Spleen (tissue), 11 donors: ENCODE measurements around the gene MYO10. TPM values are rescaled to one million over a fixed set of nuclear protein-coding genes. Genes with fewer than 3 reads are reported as not detected.

Experiments used
- DNase-seq: peaks from one replicate; pipeline ENCODE4 v3.0.0-alpha.2; 2020
- H3K27ac ChIP-seq, 8 donors: fragments of 200-600 bp; sonication (generic) in 7 of 8; 1 replicate in 4 of 8; 2 replicates in 4 of 8; pipeline versions ENCODE4 v1.5.0 to v1.8.0; 2016 to 2021; ENCODE audit warnings: inconsistent platforms in 4 of 8, mild to moderate bottlenecking in 4 of 8, moderate library complexity in 1 of 8
- H3K27me3 ChIP-seq, 7 donors: fragments of 200-600 bp; sonication (generic) in 6 of 7; replicated peaks in 1 of 7; 1 replicate in 4 of 7; 2 replicates in 3 of 7; pipeline versions ENCODE4 v1.5.0 to v1.8.0; 2016 to 2021; ENCODE audit warnings: inconsistent platforms in 3 of 7, mild to moderate bottlenecking in 1 of 7
- H3K36me3 ChIP-seq, 6 donors: fragments of 200-600 bp; sonication (generic) in 5 of 6; 1 replicate in 4 of 6; 2 replicates in 2 of 6; pipeline versions ENCODE4 v1.5.0 to v1.8.0; 2016 to 2021; ENCODE audit warnings: inconsistent platforms in 2 of 6
- H3K4me1 ChIP-seq, 6 donors: fragments of 200-600 bp; sonication (generic) in 5 of 6; 1 replicate in 3 of 6; 2 replicates in 3 of 6; pipeline versions ENCODE4 v1.5.0 to v1.8.0; 2016 to 2021; ENCODE audit warnings: inconsistent platforms in 3 of 6
- H3K4me3 ChIP-seq, 8 donors: fragments of 200-600 bp; sonication (generic) in 7 of 8; 1 replicate in 4 of 8; 2 replicates in 4 of 8; pipeline versions ENCODE4 v1.5.0 to v1.8.0; 2016 to 2021; ENCODE audit warnings: inconsistent platforms in 4 of 8, mild to moderate bottlenecking in 4 of 8, moderate library complexity in 2 of 8
- H3K9me3 ChIP-seq, 8 donors: fragments of 200-600 bp; sonication (generic) in 7 of 8; 1 replicate in 4 of 8; 2 replicates in 4 of 8; pipeline versions ENCODE4 v1.5.0 to v1.8.0; 2016 to 2021; ENCODE audit warnings: inconsistent platforms in 4 of 8
- CTCF ChIP-seq, 11 experiments: fragments of 200-600 bp in 7 of 11; fragments of 450-650 bp in 4 of 11; sonication (generic) in 4 of 11; IDR thresholded peaks in 8 of 11; conservative IDR thresholded peaks in 3 of 11; 1 replicate in 7 of 11; 2 replicates in 4 of 11; pipeline versions ENCODE4 v1.4.0 to v1.8.0; 2016 to 2021; ENCODE audit warnings: antibody characterized with exemption in 11 of 11, inconsistent platforms in 4 of 11, mild to moderate bottlenecking in 1 of 11
- POLR2A ChIP-seq, 3 donors: fragments of 450-650 bp; IDR thresholded peaks; one replicate each; pipeline ENCODE4 v1.5.1; 2017; ENCODE audit warnings: antibody characterized with exemption in 3 of 3, mild to moderate bottlenecking in 1 of 3
- POLR2AphosphoS5 ChIP-seq, 3 donors: sonication (generic); formaldehyde crosslinking; IDR thresholded peaks; one replicate each; pipeline ENCODE4 v1.5.1; 2017; ENCODE audit warnings: antibody characterized with exemption in 3 of 3
- WGBS, 5 donors: extraction: QIAGEN DNeasy Blood & Tissue Kit in 3 of 5; methylation state at CpG; one replicate each; pipeline versions ENCODE4 v1.1.5 to v1.1.7; 2013 to 2018; 5-methylcytosine and 5-hydroxymethylcytosine counted together
- intact Hi-C: fragments of 100-400 bp; cut with DNase I; formaldehyde crosslinking; loops from one replicate; pipeline ENCODE4 v1.15.0; 2023; ENCODE audit warnings: low total_unique reads
- polyA plus RNA-seq, 3 donors: library from polyadenylated mRNA; stranded (reverse); fragments of 200-250 nt; gene quantifications; one replicate each; pipeline ENCODE4 v1.2.1, GENCODE V29; 2013
- total RNA-seq, 7 donors: library from RNA; depleted of rRNA in 3 of 7; stranded (reverse); fragments of >200 nt in 3 of 7; fragmentation: NEBNext Ultra II Directional in 4 of 7; extraction: Animal tissue kit (Norgen Biotek cat#: 25700) in 4 of 7; gene quantifications; one replicate each; pipeline versions ENCODE4 v1.1.0 to v1.2.1, GENCODE V29; 2016 to 2021
- donor health status: healthy with polysubstance abuse.
- donor health status: DM: no; HTN: no; CAD: no; lungs with moderate emphysema.
- donor health status: DM: no; HTN: no; CAD: no.
- donor health status: Bipolar disorder and iron deficiency.
- donor health status: healthy.
- donor health status: DM: no; HTN: no; CAD: no.
- donor health status: DM: yes; HTN: yes; CAD: no.

MYO10 gene
- total and polyA plus RNA-seq, 10 donors, result 1.1 to 72.8 (median 32.7) TPM

- peak; percentile 77 for DNase-seq
- H3K4me1 ChIP-seq, result peaks cover 3 to 44% (median 19%) of the 10 kb centered on the region in 6 donors
- H3K4me3 ChIP-seq, result peak overlapping the region; percentile 58 to 80 (median 72)
- WGBS, 5 donors, result 14 to 25% (median 19%) methylated on average over 22 to 27 of the region's 27 CpGs
- TF ChIP-seq POLR2A (IDR thresholded peaks at IDR 0.05) (no peak), CTCF (IDR thresholded peaks at IDR 0.05 in 8 of 11, conservative IDR thresholded peaks at IDR 0.05 in 3 of 11) (no peak), POLR2AphosphoS5 (IDR thresholded peaks at IDR 0.05) (no peak)
- no peaks in the 10 kb centered on the region for H3K36me3 ChIP-seq
- no peaks in the 10 kb centered on the region for H3K9me3 ChIP-seq
- intact Hi-C loops, result no loop called here
- peak overlapping the region; percentile 7 to 87 (median 65) for H3K27ac ChIP-seq
- H3K27me3 ChIP-seq, result peaks cover 0 to 18% (median 0%) of the 10 kb centered on the region in 7 donors
Observed at GRCh38 chr5:16617274-16617968, 318.7 kb downstream of the MYO10 start.

- TF ChIP-seq POLR2AphosphoS5 (IDR thresholded peaks at IDR 0.05), result peak; percentile 18 to 63 (median 27)
- no peak for TF ChIP-seq CTCF (IDR thresholded peaks at IDR 0.05 in 8 of 11, conservative IDR thresholded peaks at IDR 0.05 in 3 of 11)
- no peak for TF ChIP-seq POLR2A (IDR thresholded peaks at IDR 0.05)
- Histone ChIP-seq H3K4me1 (peaks cover 3 to 44% (median 19%) of the 10 kb centered on the region in 6 donors), H3K27me3 (peaks cover 0 to 18% (median 0%) of the 10 kb centered on the region in 7 donors), H3K4me3 (peak within 1 kb of the TSS; percentile 58 to 80 (median 72)), H3K36me3 (no peaks in the 10 kb centered on the region), H3K9me3 (no peaks in the 10 kb centered on the region), H3K27ac (peak within 1 kb of the TSS; percentile 26 to 87 (median 65))
- peak; percentile 93 for DNase-seq
- 1 to 5% (median 1%) methylated on average over 15 to 86 of the region's 86 CpGs for WGBS, 5 donors
- intact Hi-C loops, result no loop called here
Observed at GRCh38 chr5:16616536-16617273, 319.4 kb downstream of the MYO10 start, which contains the start of gene RETREG1. Gene RETREG1 (minus strand): TSS chr5:16616997. CDS start chr5:16616971, 26 bp downstream.

GRCh38 chr5:16615741-16616535 lies 320.1 kb downstream of the MYO10 start:
- intact Hi-C loops, result no loop called here
- peaks cover 0 to 18% (median 0%) of the 10 kb centered on the region in 7 donors for H3K27me3 ChIP-seq
- peaks cover 3 to 44% (median 19%) of the 10 kb centered on the region in 6 donors for H3K4me1 ChIP-seq
- no peak for TF ChIP-seq POLR2AphosphoS5 (IDR thresholded peaks at IDR 0.05)
- TF ChIP-seq CTCF (IDR thresholded peaks at IDR 0.05 in 8 of 11, conservative IDR thresholded peaks at IDR 0.05 in 3 of 11), result no peak
- no peak for TF ChIP-seq POLR2A (IDR thresholded peaks at IDR 0.05)
- H3K9me3 ChIP-seq, result no peaks in the 10 kb centered on the region
- peak; percentile 75 for DNase-seq
- H3K36me3 ChIP-seq, result no peaks in the 10 kb centered on the region
- WGBS, 5 donors, result 21 to 40% (median 22%) methylated on average over 19 to 31 of the region's 31 CpGs
- peak overlapping the region in 6 of 8 donors; percentile 47 to 87 (median 74) for H3K27ac ChIP-seq
- H3K4me3 ChIP-seq, result peak overlapping the region; percentile 58 to 80 (median 72)
